ENCODE measurements around the gene RAB11A. TPM values are rescaled to one million over a fixed set of nuclear protein-coding genes. Genes with fewer than 3 reads are reported as not detected.
A peak's percentile ranks its signal among the peaks of the same experiment; 100 is the strongest.

Gene RAB11A
- total RNA-seq, 1 experiment from 2014 or later = 407 TPM

GRCh38 chr15:65835447-65835846, 33.8 kb upstream of the RAB11A start:
- BruUV-seq (replicated peaks) = no TSS peak
- no peak for DNase-seq
- H3K27me3 Mint-ChIP-seq (ENCODE audit: unreplicated experiment) = no peaks in the 10 kb centered on the region
- TF ChIP-seq CTCF (IDR thresholded peaks at IDR 0.05; ENCODE audit: unreplicated experiment) = no peak
- no peak overlapping the region for H3K4me3 Mint-ChIP-seq (ENCODE audit: low read depth, unreplicated experiment)
- H3K27ac Mint-ChIP-seq (ENCODE audit: unreplicated experiment) = no peak overlapping the region
- H3K4me1 Mint-ChIP-seq (ENCODE audit: low read depth, unreplicated experiment) = peaks cover 30% of the 10 kb centered on the region
- H3K9me3 Mint-ChIP-seq (ENCODE audit: low read depth, unreplicated experiment) = no peaks in the 10 kb centered on the region
- peaks cover 11% of the 10 kb centered on the region for H3K36me3 Mint-ChIP-seq (ENCODE audit: insufficient read depth, unreplicated experiment)
- intact Hi-C loops (cut with micrococcal nuclease; ENCODE audit: unreplicated experiment) = no loop called here
- CTCF ChIA-PET = no interaction called here

DNA sequence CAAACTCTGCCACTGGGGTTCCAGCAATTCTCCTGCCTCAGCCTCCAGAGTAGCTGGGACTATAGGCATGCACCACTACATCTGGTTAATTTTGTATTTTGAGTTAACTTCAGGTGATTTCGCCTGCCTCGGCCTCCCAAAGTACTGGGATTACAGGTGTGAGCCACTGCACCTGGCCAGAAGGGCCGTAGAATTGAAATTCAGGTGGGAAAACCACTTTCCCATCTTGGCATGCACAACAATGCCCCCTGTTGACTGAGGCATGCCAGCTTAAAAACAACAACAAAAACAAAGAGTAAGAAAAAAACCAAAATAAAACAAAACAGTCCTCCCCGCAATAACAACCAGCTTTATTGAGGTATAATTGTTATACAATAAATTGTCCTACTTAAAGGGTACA, 32.6 kb upstream of the RAB11A start:
- H3K27ac Mint-ChIP-seq (ENCODE audit: unreplicated experiment) = no peak overlapping the region
- no peaks in the 10 kb centered on the region for H3K9me3 Mint-ChIP-seq (ENCODE audit: low read depth, unreplicated experiment)
- peaks cover 11% of the 10 kb centered on the region for H3K36me3 Mint-ChIP-seq (ENCODE audit: insufficient read depth, unreplicated experiment)
- H3K4me1 Mint-ChIP-seq (ENCODE audit: low read depth, unreplicated experiment) = peaks cover 30% of the 10 kb centered on the region
- H3K27me3 Mint-ChIP-seq (ENCODE audit: unreplicated experiment) = no peaks in the 10 kb centered on the region
- intact Hi-C loops (cut with micrococcal nuclease; ENCODE audit: unreplicated experiment) = no loop called here
- DNase-seq = no peak
- BruUV-seq (replicated peaks) = no TSS peak
- CTCF ChIA-PET = interaction anchor here (0.7 to 0.9 kb wide), 2 partner anchors 9 to 20 kb away, joined by 3 to 4 read pairs; no protein-coding TSS in a partner anchor
- TF ChIP-seq CTCF (IDR thresholded peaks at IDR 0.05; ENCODE audit: unreplicated experiment) = peak; percentile 34
- H3K4me3 Mint-ChIP-seq (ENCODE audit: low read depth, unreplicated experiment) = no peak overlapping the region

- no peaks in the 10 kb centered on the region for H3K27me3 Mint-ChIP-seq (ENCODE audit: unreplicated experiment)
- no peak overlapping the region for H3K4me3 Mint-ChIP-seq (ENCODE audit: low read depth, unreplicated experiment)
- intact Hi-C loops (cut with micrococcal nuclease; ENCODE audit: unreplicated experiment) = no loop called here
- peaks cover 26% of the 10 kb centered on the region for H3K4me1 Mint-ChIP-seq (ENCODE audit: low read depth, unreplicated experiment)
- BruUV-seq (replicated peaks) = no TSS peak
- no peaks in the 10 kb centered on the region for H3K9me3 Mint-ChIP-seq (ENCODE audit: low read depth, unreplicated experiment)
- TF ChIP-seq CTCF (IDR thresholded peaks at IDR 0.05; ENCODE audit: unreplicated experiment) = no peak
- no peak for DNase-seq
- CTCF ChIA-PET = interaction anchor here (0.6 to 0.9 kb wide), 8 partner anchors 8 to 542 kb away, joined by 3 to 5 read pairs (median 4); no protein-coding TSS in a partner anchor
- H3K27ac Mint-ChIP-seq (ENCODE audit: unreplicated experiment) = no peak overlapping the region
- peaks cover 9% of the 10 kb centered on the region for H3K36me3 Mint-ChIP-seq (ENCODE audit: insufficient read depth, unreplicated experiment)
Observed at GRCh38 chr15:65837301-65838294, 31.7 kb upstream of the RAB11A start.

DNA sequence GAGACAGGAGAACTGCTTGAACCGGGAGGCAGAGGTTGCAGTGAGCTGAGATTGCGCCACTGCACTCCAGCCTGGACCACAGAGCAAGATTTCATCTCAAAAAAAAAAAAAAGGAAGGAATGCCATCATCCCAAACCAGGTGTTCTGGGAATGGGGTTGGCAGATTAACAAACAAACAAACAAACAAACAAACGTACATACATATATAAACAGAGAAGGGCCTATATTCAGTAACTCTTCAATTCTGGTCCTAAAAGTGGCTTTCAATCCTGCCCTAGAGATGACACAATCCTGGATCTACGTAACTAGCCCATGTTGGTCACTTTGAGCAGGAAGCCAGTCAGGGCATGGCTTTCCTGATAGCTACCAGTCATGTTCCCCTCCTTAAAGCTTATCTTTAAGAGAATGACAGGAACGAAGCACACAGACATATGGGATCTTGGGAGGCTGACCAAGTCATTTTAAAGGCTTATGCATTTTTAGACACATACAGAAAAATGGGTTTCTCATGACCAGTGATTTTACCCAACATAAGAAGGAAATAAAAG, 29.9 kb upstream of the RAB11A start:
- CTCF ChIA-PET = no interaction called here
- no peak overlapping the region for H3K27ac Mint-ChIP-seq (ENCODE audit: unreplicated experiment)
- no peak overlapping the region for H3K4me3 Mint-ChIP-seq (ENCODE audit: low read depth, unreplicated experiment)
- BruUV-seq (replicated peaks) = no TSS peak
- DNase-seq = no peak
- no peaks in the 10 kb centered on the region for H3K9me3 Mint-ChIP-seq (ENCODE audit: low read depth, unreplicated experiment)
- H3K4me1 Mint-ChIP-seq (ENCODE audit: low read depth, unreplicated experiment) = peaks cover 8% of the 10 kb centered on the region
- intact Hi-C loops (cut with micrococcal nuclease; ENCODE audit: unreplicated experiment) = no loop called here
- no peaks in the 10 kb centered on the region for H3K36me3 Mint-ChIP-seq (ENCODE audit: insufficient read depth, unreplicated experiment)
- no peak for TF ChIP-seq CTCF (IDR thresholded peaks at IDR 0.05; ENCODE audit: unreplicated experiment)
- H3K27me3 Mint-ChIP-seq (ENCODE audit: unreplicated experiment) = no peaks in the 10 kb centered on the region
